Activated CD4-positive, alpha-beta T cell treated with anti-CD3 and anti-CD28 coated beads, Interleukin-2, amount 50 U/mL, for 48 hours (primary cell): ENCODE measurements around the gene C5orf47.

Experiments used
- DNase-seq, 2 experiments: peaks; one replicate each; pipeline ENCODE4 v3.0.0-alpha.2; 2020

The C5orf47 gene

GRCh38 chr5:173988554-173989431 lies at the start of gene C5orf47:
TSS of gene C5orf47 (plus strand) at chr5:173989170. CDS start at chr5:173989264, 94 bp downstream.
- DNase-seq, result no peak

DNA sequence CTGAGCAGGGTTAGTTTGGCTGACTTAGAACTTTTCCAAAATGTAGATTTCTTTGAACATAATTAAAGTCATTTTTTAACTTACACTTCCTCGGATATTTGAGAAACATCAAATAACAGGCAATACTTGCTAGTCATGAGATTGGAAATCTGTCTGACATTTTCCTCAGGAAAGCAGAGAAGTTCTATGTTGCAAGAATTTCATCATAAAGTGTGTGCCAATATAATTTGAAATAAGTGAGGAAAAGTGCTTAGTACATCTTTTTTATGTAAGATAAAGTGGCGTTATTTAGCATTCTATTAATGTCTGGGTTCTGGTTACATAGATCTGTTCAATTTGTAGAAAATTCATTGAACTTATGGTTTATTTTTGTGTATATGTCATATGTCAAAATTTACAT lies 48.7 kb upstream of the C5orf47 start:
- DNase-seq, result no peak

- no peak for DNase-seq
These were observed 47.9 kb upstream of the C5orf47 start for GRCh38 chr5:173941102-173941501.

DNA sequence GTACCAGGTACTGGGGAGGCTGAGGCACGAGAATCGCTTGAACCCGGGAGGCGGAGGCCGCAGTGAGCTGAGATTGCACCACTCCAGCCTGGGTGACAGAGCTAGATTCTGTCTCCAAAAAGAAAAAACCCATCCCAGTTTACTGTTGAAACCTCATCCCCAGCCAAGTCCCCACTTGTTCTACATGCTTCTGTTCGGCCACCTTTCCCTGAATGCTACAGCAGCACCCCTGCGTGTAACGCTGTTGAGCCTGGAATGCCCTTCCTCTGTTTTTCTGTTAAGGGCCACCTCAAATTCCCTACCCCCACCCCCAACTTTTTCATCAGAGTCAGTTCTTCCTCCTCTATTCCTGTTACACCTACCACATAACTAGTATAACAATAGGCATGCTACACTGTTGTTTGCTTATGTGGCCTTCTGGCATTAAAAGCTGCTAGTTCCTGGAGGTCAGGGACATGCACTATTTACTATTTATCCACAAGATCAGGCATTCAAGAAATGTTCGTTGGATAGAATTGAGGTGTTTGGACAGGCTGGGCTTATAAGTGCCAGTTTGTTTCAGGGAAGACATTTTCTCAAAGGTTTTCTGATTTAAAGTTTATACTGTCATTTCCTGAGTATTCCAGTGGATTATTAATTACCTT lies 47.1 kb upstream of the C5orf47 start:
- no peak for DNase-seq

DNA sequence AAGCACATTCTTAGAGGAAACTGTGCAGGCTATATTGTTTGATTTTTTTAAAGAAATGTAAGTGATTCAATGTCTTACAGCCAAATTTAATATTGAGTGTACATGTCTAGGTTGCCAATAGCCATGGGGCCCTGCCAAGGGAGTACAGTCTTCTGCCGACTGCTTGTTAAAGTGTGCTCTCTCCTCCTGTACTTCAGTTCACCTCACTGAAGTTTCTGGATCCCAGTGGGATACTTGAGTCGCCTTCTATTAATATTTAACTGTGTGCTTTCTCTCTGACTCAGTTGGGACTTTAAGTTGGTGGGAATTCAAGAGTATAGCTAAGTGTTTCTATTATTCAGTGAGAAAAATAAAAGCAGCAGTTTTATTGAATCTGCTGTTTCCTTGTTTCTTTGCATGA lies 44.5 kb upstream of the C5orf47 start:
- DNase-seq, result no peak

GRCh38 chr5:173945160-173945559 lies 43.8 kb upstream of the C5orf47 start:
- DNase-seq, result no peak

GRCh38 chr5:173946323-173946722 lies 42.6 kb upstream of the C5orf47 start:
- no peak for DNase-seq

DNA sequence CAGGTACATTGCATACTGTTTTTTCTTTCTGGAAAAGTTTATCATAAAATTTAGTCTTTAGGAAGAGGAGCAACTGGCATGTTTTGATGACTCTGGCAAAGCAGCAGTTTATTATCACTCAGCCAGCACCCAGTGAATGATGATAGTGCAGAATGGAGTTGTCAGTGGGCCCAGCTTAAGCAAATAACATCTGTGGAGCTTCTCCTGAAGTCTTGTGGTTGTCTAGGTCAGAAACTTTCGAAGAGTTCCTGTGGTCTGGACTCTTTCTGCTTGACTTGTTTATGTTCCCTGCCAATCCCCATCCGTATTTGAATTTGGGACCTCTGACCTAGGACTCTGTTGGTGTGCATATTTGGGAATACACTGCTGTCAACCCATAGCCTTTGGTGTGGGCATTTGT lies 38.1 kb upstream of the C5orf47 start:
- DNase-seq, result no peak

DNA sequence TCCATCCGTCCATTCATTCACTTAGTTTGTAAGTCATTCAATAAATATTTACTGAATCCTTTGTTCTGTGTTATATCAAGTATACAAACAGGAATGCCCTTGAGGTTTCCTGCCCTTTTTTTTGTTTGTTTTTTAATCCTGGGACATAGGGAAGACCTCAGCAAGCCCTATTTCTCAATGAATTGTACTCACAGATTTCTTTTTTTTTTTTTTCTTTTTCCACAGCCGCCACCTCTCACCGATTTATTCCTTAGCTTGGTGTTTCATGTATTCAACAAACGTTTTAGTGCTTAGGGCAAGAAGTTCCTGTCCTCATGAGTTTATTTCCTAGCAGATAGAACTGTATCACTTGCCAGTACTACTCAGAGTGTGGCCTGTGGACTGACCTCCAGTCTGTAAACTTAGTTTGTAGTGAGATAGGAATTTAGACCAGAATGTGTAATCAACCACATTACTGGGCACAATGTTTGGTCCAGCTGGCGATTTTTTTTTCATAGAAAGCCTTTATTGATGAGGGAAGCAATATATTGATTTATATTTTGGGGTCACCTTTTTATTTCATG lies 35.4 kb upstream of the C5orf47 start:
- DNase-seq, result no peak

DNA sequence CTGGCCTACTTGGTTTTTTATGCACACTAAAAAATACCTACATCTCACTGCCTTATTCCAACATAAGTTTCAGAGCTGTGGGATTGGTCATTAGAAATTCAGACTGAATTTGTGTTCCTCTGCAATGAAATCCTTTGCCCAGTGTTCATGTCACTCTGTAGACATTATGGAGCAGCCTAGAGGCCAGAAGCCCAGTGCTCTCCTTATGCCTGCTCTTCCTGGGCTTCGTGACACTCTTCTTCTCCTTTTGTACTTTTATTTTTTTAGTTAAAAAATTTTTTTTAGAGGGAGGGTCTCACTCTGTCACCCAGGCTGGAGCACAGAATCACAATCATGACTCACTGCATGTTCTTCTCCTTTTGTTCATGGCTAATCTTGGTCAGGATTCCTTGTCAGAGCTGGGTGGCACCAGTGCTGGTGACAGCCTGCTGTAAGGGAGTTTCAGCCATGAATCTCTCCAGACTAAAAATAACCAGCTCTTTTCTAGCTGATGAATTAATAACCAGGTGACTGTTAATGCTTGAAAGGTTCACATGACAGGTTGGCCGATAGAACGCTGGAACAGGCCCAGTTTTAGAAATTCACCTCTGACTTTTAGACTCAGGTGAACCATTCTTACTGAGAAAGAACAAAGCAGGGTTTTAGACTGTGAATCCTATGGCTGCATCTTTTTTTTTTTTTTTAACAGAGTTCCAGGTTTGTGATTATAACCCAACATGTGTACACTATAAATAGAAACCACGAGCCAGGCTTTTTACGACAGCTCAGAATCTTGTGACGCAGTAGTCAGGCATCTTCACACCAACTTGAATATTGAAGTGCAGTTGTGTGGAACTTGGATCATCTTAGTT lies 34.1 kb upstream of the C5orf47 start:
- DNase-seq, result no peak

GRCh38 chr5:173960986-173961385 lies 28.0 kb upstream of the C5orf47 start:
- DNase-seq, result no peak

- DNase-seq, result no peak
These were observed 27.6 kb upstream of the C5orf47 start for GRCh38 chr5:173961418-173961817.

DNA sequence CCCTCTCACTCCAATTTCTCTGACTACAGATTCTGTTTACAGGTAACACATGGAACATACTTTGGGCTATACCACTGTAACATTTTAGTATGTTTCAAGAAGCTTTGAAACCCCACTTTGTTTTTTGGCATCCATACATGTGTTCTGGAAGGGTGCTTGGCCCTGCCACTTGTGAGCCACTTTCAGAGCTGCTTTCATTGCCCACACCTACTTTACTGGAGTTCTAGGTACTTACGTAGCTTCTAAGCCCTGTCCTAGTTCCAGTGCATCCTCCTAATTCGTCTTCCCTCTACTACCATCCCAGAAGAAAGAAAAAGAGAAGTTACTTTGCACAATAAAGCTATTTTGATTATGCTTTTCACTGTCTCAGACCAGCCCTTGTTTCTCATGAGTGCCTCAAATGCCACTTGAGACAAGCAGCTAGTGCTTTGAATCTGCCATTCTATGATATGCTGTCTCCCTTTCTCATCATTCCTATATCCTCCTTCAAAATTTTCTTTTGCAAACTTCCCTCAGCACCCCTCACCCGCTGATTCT lies 26.5 kb upstream of the C5orf47 start:
- no peak for DNase-seq

DNA sequence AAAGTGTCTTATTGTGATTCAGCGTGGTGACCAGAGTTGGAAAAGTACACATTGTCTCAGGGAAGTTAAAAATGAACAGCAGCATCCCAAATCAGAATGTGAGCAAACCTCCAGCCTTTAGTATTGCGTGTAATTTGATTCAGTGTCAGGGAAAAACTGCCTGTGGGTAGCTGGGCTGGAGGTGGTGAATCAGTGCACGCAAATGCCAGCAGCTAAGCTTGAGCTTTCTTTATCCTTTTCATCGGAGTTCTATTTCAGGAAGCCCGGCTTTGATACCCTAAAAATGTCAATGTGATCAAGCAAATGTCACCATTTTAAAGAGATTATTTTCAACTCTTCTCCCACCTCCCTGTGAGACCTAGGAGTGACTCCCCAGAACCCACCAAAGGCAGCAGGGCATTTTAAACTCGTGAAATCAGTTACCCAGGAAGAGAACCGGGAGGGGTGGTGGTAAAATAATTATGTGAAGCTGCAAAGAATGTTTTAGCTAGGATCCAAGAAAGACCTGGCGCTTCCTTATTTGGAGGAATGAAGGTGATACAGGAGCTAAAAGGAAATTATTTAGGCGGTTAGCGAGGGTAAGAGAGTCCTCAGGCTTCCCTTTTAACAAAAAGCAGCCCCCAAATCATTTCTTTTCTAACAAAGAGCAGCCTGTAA lies 25.7 kb upstream of the C5orf47 start:
- no peak for DNase-seq

GRCh38 chr5:173963867-173964441 lies 25.0 kb upstream of the C5orf47 start:
- DNase-seq, result no peak

- no peak for DNase-seq
These were observed 24.5 kb upstream of the C5orf47 start for GRCh38 chr5:173964506-173964905.

DNA sequence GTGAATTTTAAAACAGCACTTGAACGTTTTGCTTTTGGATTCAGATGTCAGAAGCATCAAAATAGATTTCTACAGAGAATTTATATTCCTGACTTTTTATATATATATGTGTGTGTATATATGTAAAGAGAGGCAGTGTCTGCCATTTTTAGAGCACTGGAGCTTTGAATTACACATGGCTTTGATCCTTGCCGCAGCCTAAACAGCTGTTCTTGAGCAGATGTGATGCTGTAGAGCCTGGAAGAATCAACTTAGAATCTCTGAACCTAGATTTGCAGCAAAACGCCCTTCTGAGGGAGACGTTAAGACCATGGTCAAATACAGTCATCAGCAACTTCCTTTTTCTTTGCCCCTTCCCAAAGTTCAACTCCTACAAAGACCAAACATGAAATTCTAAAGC lies 21.7 kb upstream of the C5orf47 start:
- no peak for DNase-seq

GRCh38 chr5:173968154-173968797 lies 20.7 kb upstream of the C5orf47 start:
- DNase-seq, result no peak

GRCh38 chr5:173969167-173970049 lies 19.6 kb upstream of the C5orf47 start:
- no peak for DNase-seq
